ENCODE data around the gene OR4C15.

Gene OR4C15
- long read RNA-seq = 0 reads

DNA sequence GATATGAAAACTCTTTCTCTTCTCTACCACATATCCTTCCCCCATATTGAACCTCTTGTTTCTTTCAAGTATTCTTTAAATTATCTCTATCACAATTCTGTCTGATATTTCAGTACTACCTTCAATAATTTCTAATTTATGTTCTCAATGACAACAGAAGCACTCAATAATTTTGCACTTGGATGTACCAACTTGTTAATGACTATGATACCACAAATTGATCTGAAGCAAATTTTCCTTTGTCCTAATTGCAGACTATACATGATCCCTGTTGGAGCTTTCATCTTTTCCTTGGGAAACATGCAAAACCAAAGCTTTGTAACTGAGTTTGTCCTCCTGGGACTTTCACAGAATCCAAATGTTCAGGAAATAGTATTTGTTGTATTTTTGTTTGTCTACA is at the start of gene OR4C15:
OR4C15 (plus strand) TSS at position 301 of the 400 bp plus-strand sequence; CDS start at position 301, 0 bp downstream.
- no peak within 1 kb of the TSS for H3K4me3 ChIP-seq (replicated peaks; ENCODE audit: insufficient read depth, low read length)
- DNase-seq (ENCODE audit: low read depth in 1 of 2, low spot score in 1 of 2) = no peak
- H3K27ac ChIP-seq (replicated peaks) = no peak within 1 kb of the TSS
- no peaks in the 10 kb centered on the region for H3K27me3 ChIP-seq (ENCODE audit: insufficient read depth, poor library complexity, severe bottlenecking)
- TF ChIP-seq, protein P1, sequence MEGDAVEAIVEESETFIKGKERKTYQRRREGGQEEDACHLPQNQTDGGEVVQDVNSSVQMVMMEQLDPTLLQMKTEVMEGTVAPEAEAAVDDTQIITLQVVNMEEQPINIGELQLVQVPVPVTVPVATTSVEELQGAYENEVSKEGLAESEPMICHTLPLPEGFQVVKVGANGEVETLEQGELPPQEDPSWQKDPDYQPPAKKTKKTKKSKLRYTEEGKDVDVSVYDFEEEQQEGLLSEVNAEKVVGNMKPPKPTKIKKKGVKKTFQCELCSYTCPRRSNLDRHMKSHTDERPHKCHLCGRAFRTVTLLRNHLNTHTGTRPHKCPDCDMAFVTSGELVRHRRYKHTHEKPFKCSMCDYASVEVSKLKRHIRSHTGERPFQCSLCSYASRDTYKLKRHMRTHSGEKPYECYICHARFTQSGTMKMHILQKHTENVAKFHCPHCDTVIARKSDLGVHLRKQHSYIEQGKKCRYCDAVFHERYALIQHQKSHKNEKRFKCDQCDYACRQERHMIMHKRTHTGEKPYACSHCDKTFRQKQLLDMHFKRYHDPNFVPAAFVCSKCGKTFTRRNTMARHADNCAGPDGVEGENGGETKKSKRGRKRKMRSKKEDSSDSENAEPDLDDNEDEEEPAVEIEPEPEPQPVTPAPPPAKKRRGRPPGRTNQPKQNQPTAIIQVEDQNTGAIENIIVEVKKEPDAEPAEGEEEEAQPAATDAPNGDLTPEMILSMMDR (IDR thresholded peaks at IDR 0.05; ENCODE audit: insufficient read depth, low read length) = no peak
- TF ChIP-seq GABPA (IDR thresholded peaks at IDR 0.05; ENCODE audit: low read depth) = no peak
- TF ChIP-seq SPI1 (IDR thresholded peaks at IDR 0.05; ENCODE audit: borderline replicate concordance, low read depth) = no peak
- TF ChIP-seq, protein P2, sequence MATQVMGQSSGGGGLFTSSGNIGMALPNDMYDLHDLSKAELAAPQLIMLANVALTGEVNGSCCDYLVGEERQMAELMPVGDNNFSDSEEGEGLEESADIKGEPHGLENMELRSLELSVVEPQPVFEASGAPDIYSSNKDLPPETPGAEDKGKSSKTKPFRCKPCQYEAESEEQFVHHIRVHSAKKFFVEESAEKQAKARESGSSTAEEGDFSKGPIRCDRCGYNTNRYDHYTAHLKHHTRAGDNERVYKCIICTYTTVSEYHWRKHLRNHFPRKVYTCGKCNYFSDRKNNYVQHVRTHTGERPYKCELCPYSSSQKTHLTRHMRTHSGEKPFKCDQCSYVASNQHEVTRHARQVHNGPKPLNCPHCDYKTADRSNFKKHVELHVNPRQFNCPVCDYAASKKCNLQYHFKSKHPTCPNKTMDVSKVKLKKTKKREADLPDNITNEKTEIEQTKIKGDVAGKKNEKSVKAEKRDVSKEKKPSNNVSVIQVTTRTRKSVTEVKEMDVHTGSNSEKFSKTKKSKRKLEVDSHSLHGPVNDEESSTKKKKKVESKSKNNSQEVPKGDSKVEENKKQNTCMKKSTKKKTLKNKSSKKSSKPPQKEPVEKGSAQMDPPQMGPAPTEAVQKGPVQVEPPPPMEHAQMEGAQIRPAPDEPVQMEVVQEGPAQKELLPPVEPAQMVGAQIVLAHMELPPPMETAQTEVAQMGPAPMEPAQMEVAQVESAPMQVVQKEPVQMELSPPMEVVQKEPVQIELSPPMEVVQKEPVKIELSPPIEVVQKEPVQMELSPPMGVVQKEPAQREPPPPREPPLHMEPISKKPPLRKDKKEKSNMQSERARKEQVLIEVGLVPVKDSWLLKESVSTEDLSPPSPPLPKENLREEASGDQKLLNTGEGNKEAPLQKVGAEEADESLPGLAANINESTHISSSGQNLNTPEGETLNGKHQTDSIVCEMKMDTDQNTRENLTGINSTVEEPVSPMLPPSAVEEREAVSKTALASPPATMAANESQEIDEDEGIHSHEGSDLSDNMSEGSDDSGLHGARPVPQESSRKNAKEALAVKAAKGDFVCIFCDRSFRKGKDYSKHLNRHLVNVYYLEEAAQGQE (IDR thresholded peaks at IDR 0.05; ENCODE audit: insufficient replicate concordance, low read depth) = no peak
- TF ChIP-seq POLR2AphosphoS5 (IDR thresholded peaks at IDR 0.05; ENCODE audit: low read depth) = no peak

DNA sequence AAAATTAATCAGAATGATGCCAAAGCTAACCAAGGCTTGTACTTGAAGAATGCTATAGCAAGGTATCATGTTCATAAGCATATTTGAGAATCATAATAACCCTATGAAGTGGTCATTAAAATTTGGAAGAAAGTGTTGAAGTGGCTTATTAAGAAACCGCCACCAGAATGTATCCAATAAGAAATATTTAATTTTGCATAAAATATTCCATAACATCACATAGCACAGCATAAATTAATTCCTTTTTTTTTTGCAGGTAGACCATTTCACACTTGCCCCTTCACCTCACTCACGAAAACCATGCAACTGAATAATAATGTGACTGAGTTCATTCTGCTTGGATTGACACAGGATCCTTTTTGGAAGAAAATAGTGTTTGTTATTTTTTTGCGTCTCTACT is 17.6 kb downstream of the OR4C15 start, which contains the start of gene OR4C16:
OR4C16 (plus strand) TSS at position 301 of the 400 bp plus-strand sequence; CDS start at position 301, 0 bp downstream.
- no peak for DNase-seq (ENCODE audit: low read depth in 1 of 2, low spot score in 1 of 2)
- no peak within 1 kb of the TSS for H3K27ac ChIP-seq (replicated peaks)
- TF ChIP-seq SPI1 (IDR thresholded peaks at IDR 0.05; ENCODE audit: borderline replicate concordance, low read depth) = no peak
- TF ChIP-seq, protein P1 (IDR thresholded peaks at IDR 0.05; ENCODE audit: insufficient read depth, low read length) = no peak

DNA sequence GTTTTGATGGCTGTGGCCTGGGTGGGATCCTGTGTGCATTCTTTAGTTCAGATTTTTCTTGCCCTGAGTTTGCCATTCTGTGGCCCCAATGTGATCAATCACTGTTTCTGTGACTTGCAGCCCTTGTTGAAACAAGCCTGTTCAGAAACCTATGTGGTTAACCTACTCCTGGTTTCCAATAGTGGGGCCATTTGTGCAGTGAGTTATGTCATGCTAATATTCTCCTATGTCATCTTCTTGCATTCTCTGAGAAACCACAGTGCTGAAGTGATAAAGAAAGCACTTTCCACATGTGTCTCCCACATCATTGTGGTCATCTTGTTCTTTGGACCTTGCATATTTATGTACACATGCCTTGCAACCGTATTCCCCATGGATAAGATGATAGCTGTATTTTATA is 18.3 kb downstream of the OR4C15 start:
- Histone ChIP-seq H3K4me3 (replicated peaks; ENCODE audit: insufficient read depth, low read length) (no peak overlapping the region), H3K27ac (replicated peaks) (no peak overlapping the region), H3K27me3 (ENCODE audit: insufficient read depth, poor library complexity, severe bottlenecking) (no peaks in the 10 kb centered on the region)
- no peak for DNase-seq (ENCODE audit: low read depth in 1 of 2, low spot score in 1 of 2)
- TF ChIP-seq GABPA (IDR thresholded peaks at IDR 0.05; ENCODE audit: low read depth) (no peak), SPI1 (IDR thresholded peaks at IDR 0.05; ENCODE audit: borderline replicate concordance, low read depth) (no peak), POLR2AphosphoS5 (IDR thresholded peaks at IDR 0.05; ENCODE audit: low read depth) (no peak)
- TF ChIP-seq, protein P1 (IDR thresholded peaks at IDR 0.05; ENCODE audit: insufficient read depth, low read length) = no peak
- TF ChIP-seq, protein P2 (IDR thresholded peaks at IDR 0.05; ENCODE audit: insufficient replicate concordance, low read depth) = no peak

More for the DNA sequence above, 17.6 kb downstream of the OR4C15 start, which contains the start of gene OR4C16:
- H3K27me3 ChIP-seq (ENCODE audit: insufficient read depth, poor library complexity, severe bottlenecking) = no peaks in the 10 kb centered on the region
- no peak within 1 kb of the TSS for H3K4me3 ChIP-seq (replicated peaks; ENCODE audit: insufficient read depth, low read length)

Measured in HL-60 (cell line).